Activated effector memory CD4-positive, alpha-beta T cell treated with anti-CD3 and anti-CD28 coated beads, Interleukin-2, amount 50 U/mL, for 16 hours (primary cell): Measurements from ENCODE around the gene CD99.
"Not testable (repeated sequence)": the region's sequence is repeated elsewhere in the genome, so short reads cannot be mapped to it uniquely, and the experiment has no call there.

Experiments
- DNase-seq: peaks from one replicate; pipeline ENCODE4 v3.0.0-alpha.2; 2020

Gene CD99

DNA sequence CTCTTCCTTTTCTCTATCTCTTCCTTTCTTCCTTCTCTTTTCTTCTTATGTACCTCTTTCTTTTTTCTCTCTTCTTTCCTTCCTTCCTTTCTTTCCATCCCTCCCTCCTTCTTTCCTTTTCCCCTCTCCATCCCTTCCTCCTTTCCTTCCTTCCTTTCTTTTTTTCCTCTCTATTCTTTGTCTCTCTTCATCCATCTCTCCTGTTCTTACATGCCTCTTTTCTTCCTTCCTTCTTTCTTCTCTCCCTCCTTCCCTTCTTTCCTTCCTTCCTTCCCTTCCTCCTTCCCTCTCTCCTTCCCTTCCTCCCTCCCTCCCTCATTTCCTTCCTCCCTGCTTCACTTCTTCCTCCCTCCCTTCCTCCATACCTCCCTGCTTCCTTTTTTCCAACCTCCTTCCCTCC is 41.6 kb downstream of the CD99 start:
- DNase-seq: no peak

DNA sequence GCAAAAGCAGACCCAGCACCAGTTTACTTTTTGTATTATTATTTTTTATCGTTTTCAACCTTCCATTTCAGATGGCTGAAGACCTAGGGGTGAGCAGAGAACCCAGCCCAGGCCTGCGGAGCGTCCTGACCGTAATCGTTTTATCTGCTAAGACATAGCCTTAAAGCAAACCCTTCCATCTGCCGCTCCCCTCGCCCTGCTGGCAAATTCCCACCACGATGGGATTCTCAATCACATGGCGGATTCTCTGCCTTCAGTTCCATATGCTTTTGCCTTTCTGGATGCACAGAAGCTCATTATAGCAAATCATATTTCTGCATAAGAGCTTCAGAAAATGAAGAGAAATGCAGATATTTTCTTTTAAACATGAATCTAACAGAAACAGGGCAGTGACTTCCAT is 42.2 kb downstream of the CD99 start:
- DNase-seq: no peak

DNA sequence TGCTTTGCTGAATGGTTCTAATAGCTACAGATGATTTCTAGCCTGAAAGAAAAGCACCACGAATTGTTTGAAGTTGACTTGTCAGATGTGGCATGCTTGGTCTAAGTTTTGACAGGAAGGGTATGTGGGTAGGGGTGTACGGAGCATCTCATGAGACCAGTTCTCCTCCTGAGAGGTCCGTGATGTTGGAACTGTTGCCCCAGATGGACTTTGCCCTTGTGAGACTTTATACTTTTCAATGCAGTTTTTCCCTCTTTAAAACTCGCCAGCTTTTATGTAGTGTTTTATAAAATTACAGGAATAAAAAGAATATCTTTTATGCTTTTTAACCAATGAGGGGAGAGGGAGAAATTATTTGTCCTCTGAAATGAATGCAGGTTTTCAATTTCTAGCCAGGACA is 44.2 kb downstream of the CD99 start:
- DNase-seq: no peak

DNA sequence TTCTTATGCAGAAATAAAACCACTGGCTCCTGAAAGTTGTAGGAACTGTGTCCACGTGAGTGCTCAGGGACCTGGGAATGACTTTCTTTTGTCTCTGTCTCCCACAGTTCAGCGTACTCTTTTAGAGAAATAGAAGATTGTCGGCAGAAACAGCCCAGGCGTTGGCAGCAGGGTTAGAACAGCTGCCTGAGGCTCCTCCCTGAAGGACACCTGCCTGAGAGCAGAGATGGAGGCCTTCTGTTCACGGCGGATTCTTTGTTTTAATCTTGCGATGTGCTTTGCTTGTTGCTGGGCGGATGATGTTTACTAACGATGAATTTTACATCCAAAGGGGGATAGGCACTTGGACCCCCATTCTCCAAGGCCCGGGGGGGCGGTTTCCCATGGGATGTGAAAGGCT is 49.6 kb downstream of the CD99 start:
- no peak for DNase-seq

DNA sequence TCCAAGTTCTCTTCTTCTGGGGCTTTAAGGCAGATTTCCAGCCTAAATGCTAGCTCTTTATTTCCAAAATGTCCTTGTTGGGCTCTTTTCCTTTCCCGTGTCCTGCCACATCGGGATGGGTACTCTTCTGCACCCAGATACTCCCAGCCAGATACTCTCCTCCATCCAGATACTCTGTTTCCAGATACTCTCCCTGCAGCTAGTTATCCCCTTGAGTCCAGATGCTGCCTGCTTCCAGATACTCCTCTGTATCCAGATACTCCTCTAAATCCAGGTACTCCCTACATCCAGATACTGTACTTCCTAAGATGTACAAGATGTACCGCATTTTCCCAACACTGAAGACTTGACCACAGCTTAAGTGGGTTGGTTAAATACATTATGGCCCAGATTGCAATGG is 50.3 kb downstream of the CD99 start:
- no peak for DNase-seq

DNA sequence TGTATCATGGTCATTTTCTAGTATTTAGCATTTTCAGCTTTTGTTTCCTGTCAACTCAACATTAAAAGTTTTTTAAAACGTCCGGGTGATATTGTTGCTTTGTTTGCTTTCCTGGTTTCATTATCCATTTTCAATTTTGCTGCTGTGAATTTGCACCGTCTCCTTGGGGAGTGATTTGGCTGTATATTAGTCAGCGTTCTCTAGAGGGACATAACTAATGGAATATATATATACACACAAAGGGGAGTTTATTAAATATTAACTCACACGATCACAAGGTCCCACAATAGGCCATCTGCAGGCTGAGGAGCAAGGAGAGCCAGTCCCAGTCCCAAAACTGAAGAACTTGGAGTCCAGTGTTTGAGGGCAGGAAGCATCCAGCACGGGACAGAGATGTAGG is 55.2 kb downstream of the CD99 start:
- not testable (repeated sequence) for DNase-seq

GRCh38 chrX:2748171-2748814 is 57.2 kb downstream of the CD99 start:
- DNase-seq: no peak

DNA sequence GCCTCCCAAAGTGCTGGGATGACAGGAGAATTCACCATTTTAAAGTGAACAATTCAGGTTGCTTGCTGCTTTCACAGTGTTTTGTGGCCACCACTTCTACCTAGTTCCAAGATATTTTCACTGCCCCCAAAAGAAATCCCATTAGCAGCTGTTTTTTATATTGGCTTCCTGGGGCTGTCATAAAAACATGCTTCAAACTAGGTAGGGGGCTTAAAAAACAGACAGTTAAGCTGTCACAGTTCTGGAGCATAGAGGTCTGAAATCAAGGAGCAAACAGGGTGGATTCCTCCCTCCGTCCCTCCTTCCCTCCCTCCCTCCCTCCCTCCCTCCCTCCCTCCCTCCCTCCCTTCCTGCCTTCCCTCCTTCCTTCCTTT is 57.7 kb downstream of the CD99 start:
- DNase-seq: no peak

GRCh38 chrX:2751291-2751690 is 60.2 kb downstream of the CD99 start:
- no peak for DNase-seq

DNA sequence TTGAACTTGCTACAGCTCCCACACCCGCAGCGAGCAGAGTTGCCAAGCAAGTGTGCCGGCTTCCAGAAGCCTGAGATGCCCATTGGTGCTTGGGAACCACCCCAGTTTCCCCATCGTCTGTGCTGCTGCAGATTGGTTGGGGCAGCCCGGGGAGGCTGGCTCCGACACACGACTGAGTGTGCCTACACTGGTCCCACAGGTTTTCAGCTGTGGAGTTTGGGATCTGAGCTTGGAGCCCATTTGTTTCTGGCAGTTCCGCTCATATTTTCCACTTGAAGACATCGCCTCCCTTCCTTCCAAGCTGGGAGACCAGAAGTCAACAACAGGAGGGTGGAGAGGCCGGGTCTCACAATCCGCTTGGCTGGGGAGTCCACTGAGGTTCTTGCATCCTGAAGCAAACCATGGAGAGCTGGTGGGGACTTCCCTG is 60.8 kb downstream of the CD99 start, which contains the start of gene XG:
TSS of gene XG (plus strand) at position 167 of the 427 bp plus-strand sequence. CDS start at position 402, 235 bp downstream.
- not testable (repeated sequence) for DNase-seq

DNA sequence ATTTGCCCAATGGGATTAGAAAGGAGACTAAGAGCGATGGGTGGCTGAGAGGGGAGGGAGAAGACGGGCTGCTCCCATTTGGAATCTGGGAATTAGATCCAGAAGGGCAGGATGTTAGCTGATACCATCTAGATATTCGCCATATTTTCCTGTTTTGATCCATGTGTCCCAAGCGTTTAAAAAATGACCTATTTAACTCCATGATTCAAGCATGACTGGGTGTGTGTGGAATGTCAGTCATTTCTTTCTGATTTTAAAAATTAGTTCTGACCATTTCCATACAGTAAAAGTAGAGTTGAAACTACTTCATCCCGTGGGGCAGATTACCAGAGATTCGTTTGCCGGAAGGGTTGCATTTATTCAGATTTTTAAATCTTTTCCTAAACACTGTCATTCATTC is 61.3 kb downstream of the CD99 start:
- DNase-seq: not testable (repeated sequence)

- not testable (repeated sequence) for DNase-seq
Observed at GRCh38 chrX:2755163-2755715, 64.1 kb downstream of the CD99 start.

- no peak for DNase-seq
Observed at GRCh38 chrX:2756548-2756947, 65.5 kb downstream of the CD99 start.

GRCh38 chrX:2761246-2761645 is 70.2 kb downstream of the CD99 start:
- DNase-seq: no peak

GRCh38 chrX:2762671-2763070 is 71.6 kb downstream of the CD99 start:
- not testable (repeated sequence) for DNase-seq

DNA sequence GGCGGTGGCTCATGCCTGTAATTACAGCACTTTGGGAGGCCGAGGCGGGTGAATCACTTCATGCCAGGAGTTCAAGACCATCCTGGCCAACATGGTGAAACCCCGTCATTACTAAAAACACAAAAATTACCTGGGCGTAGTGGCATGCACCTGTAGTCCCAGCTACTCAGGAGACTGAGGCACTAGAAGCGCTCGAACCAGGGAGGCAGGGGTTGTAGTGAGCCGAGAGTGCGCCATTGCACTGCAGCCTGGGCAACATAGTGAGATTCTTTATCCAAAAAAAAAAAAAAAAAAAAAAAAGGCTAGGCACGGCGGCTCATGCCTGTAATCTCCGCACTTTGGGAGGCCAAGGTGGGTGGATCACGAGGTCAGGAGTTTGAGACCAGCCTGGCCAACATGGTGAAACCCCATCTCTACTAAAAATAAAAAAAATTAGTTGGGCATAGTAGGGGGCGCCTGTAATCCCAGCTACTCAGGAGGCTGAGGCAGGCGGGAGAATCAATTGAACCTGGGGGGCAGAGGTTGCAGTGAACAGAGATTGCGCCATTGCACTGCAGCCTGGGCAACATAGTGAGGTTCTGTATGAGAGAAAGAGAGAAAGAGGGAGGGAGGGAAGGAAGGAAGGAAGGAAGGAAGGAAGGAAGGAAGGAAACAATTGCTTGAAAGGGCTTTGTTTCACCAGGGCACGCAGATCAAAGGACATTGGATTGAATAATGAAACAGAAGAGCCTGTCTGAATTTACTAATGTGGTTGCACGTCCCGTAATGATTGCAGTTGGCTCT is 73.9 kb downstream of the CD99 start:
- DNase-seq: not testable (repeated sequence)

DNA sequence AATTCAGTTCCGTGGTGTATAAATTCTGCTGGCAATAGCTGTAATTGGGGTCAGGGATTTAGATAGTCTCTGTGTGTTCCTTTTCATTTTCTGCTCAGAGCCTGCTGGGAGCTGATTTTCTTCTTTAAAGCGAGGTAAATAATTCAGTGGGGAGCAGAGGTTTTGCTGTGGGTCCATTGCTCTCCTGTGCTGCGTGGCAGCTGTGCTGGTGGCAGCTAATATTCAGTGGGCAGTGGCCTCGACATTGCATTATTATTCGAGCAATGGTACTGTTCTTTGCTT is 74.4 kb downstream of the CD99 start:
- no peak for DNase-seq

DNA sequence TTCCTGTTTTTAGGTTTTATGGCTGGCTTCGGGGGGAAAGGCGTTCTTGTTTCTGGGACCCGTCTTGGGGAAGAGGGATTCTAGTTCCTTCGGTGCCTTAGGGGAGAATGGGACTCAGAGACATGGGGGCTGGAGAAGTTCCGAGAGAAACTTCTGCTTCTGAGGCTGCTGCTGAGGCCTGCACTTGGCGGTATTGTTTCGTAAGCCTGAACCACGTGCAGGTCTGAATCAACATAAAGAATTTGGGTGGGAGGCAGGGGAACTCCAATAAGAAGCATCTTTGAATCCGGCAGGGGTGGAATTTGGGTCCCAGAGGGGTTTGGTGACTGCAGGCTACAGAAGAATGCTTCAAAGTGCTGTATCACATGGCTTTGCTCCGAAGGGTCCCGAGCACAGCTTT is 75.8 kb downstream of the CD99 start:
- DNase-seq: no peak

GRCh38 chrX:2767631-2768455 is 76.7 kb downstream of the CD99 start:
- no peak for DNase-seq

GRCh38 chrX:2769615-2770014 is 78.5 kb downstream of the CD99 start:
- no peak for DNase-seq

- not testable (repeated sequence) for DNase-seq
Observed at GRCh38 chrX:2773166-2774055, 82.3 kb downstream of the CD99 start.

GRCh38 chrX:2774057-2774456 is 83.0 kb downstream of the CD99 start:
- DNase-seq: no peak
